CD14-positive monocyte (primary cell): ENCODE measurements around the gene ITGA11. TPM values are rescaled to one million over a fixed set of nuclear protein-coding genes. Genes with fewer than 3 reads are reported as not detected.

Experiments used
- DNase-seq, 3 donors: peaks; one replicate each; pipeline ENCODE4 v3.0.0-alpha.2; 2011 to 2022
- H2AFZ ChIP-seq: 2 replicates; pipeline ENCODE4 v1.6.0; 2012; ENCODE audit warnings: mild to moderate bottlenecking, low read depth, low read length, inconsistent platforms; ENCODE audit not compliant: insufficient read depth, poor library complexity, severe bottlenecking
- H3K27ac ChIP-seq, 2 donors: 1 replicate in 1 of 2; 2 replicates in 1 of 2; pipeline ENCODE4 v1.5.1; 2012 to 2013; ENCODE audit warnings: low read length in 2 of 2, control low read depth in 1 of 2, inconsistent platforms in 1 of 2, low read depth in 1 of 2, mild to moderate bottlenecking in 1 of 2
- H3K27me3 ChIP-seq, 2 donors: one replicate each; pipeline versions ENCODE4 v1.6.0 to v1.6.1; 2011 to 2013; ENCODE audit warnings: low read length in 2 of 2; ENCODE audit not compliant: control insufficient read depth in 2 of 2, insufficient read depth in 2 of 2
- H3K36me3 ChIP-seq, 2 donors: replicated peaks in 1 of 2; 1 replicate in 1 of 2; 2 replicates in 1 of 2; pipeline versions ENCODE4 v1.5.1 to v1.6.1; 2012 to 2013; ENCODE audit warnings: low read length in 2 of 2, control low read depth in 1 of 2, inconsistent platforms in 1 of 2, mild to moderate bottlenecking in 1 of 2; ENCODE audit not compliant: insufficient read depth in 2 of 2, control insufficient read depth in 1 of 2
- H3K4me1 ChIP-seq, 2 donors: 1 replicate in 1 of 2; 2 replicates in 1 of 2; pipeline versions ENCODE4 v1.5.1 to v1.6.1; 2012 to 2013; ENCODE audit warnings: low read length in 2 of 2, control low read depth in 1 of 2, inconsistent platforms in 1 of 2, mild to moderate bottlenecking in 1 of 2, moderate library complexity in 1 of 2; ENCODE audit not compliant: insufficient read depth in 2 of 2, control insufficient read depth in 1 of 2
- H3K4me2 ChIP-seq: replicated peaks from 2 replicates; pipeline ENCODE3; 2012; ENCODE audit warnings: low read length, moderate library complexity, mild to moderate bottlenecking; ENCODE audit not compliant: poor library complexity, severe bottlenecking; ENCODE audit errors: extremely low read depth
- H3K4me3 ChIP-seq, 3 experiments: fragments of 200-600 bp in 1 of 3; sonication (generic) in 1 of 3; replicated peaks in 1 of 3; 1 replicate in 2 of 3; 2 replicates in 1 of 3; pipeline ENCODE4 v1.5.1; 2011 to 2013; ENCODE audit warnings: low read length in 3 of 3, mild to moderate bottlenecking in 3 of 3, control low read depth in 2 of 3, low read depth in 2 of 3, inconsistent platforms in 1 of 3, moderate library complexity in 1 of 3
- H3K79me2 ChIP-seq: 2 replicates; pipeline ENCODE4 v1.6.0; 2012; ENCODE audit warnings: mild to moderate bottlenecking, control low read depth, inconsistent platforms, low read length, moderate library complexity; ENCODE audit not compliant: insufficient read depth
- H3K9ac ChIP-seq: 2 replicates; pipeline ENCODE4 v1.6.0; 2017; ENCODE audit warnings: low read length, mild to moderate bottlenecking; ENCODE audit not compliant: insufficient read depth, poor library complexity, severe bottlenecking
- H3K9me3 ChIP-seq, 2 donors: replicated peaks in 1 of 2; 1 replicate in 1 of 2; 2 replicates in 1 of 2; pipeline versions ENCODE4 v1.5.1 to v1.6.1; 2012 to 2013; ENCODE audit warnings: low read length in 2 of 2, control low read depth in 1 of 2; ENCODE audit not compliant: control insufficient read depth in 1 of 2, insufficient read depth in 1 of 2
- H4K20me1 ChIP-seq: 2 replicates; pipeline ENCODE4 v1.6.0; 2012; ENCODE audit warnings: mild to moderate bottlenecking, low read length, control low read depth, moderate library complexity; ENCODE audit not compliant: insufficient read depth
- H3K27ac Mint-ChIP-seq, 7 donors: one replicate each; pipeline ENCODE4 v1.8.0; 2020; ENCODE audit warnings: mild to moderate bottlenecking in 7 of 7, mixed read lengths in 7 of 7, moderate library complexity in 6 of 7, inconsistent platforms in 2 of 7
- H3K27me3 Mint-ChIP-seq, 3 donors: one replicate each; pipeline ENCODE4 v1.8.0; 2021 to 2022; ENCODE audit warnings: low read depth in 3 of 3, mild to moderate bottlenecking in 3 of 3, mixed read lengths in 3 of 3, moderate library complexity in 3 of 3, inconsistent platforms in 1 of 3
- H3K36me3 Mint-ChIP-seq, 2 donors: one replicate each; pipeline ENCODE4 v1.8.0; 2020; ENCODE audit warnings: mixed read lengths in 2 of 2, inconsistent platforms in 1 of 2, mild to moderate bottlenecking in 1 of 2
- H3K4me1 Mint-ChIP-seq: one replicate; pipeline ENCODE4 v1.8.0; 2020; ENCODE audit warnings: mild to moderate bottlenecking, mixed read lengths
- H3K4me3 Mint-ChIP-seq, 2 donors: one replicate each; pipeline ENCODE4 v1.8.0; 2020; ENCODE audit warnings: mild to moderate bottlenecking in 2 of 2, mixed read lengths in 2 of 2, moderate library complexity in 1 of 2
- H3K9me3 Mint-ChIP-seq, 7 donors: one replicate each; pipeline ENCODE4 v1.8.0; 2020 to 2022; ENCODE audit warnings: mixed read lengths in 7 of 7, mild to moderate bottlenecking in 6 of 7, moderate library complexity in 6 of 7, inconsistent platforms in 2 of 7
- CTCF ChIP-seq: fragments of 200-600 bp; IDR thresholded peaks from one replicate; pipeline ENCODE4 v1.8.0; 2022; ENCODE audit warnings: antibody characterized with exemption, mild to moderate bottlenecking
- WGBS: methylation state at CpG from one replicate; pipeline ENCODE4 v1.1.5; 2013; ENCODE audit warnings: missing lambda C conversion rate; ENCODE audit not compliant: insufficient coverage; 5-methylcytosine and 5-hydroxymethylcytosine counted together
- intact Hi-C, 2 donors: fragments of 100-400 bp; cut with micrococcal nuclease; formaldehyde crosslinking; loops; one replicate each; pipeline versions ENCODE4 v1.15.0 to v1.15.1; 2023
- polyA plus RNA-seq, 3 donors: library from polyadenylated mRNA; depleted of rRNA in 1 of 3; unstranded in 2 of 3; stranded (reverse) in 1 of 3; fragments of 300-500 nt in 2 of 3; fragments of >200 nt in 1 of 3; fragmentation: Illumina TruSeq in 2 of 3; gene quantifications; 1 replicate in 2 of 3; 2 replicates in 1 of 3; pipeline ENCODE4 v1.2.3, GENCODE V29; 2012 to 2021

The ITGA11 gene
- polyA plus RNA-seq, 3 donors = under 0.01 to 0.01 TPM; not detected in 1

- intact Hi-C loops = no loop called here
- no peak for DNase-seq
- no peaks in the 10 kb centered on the region for H3K79me2 ChIP-seq
- H3K9me3 ChIP-seq = no peaks in the 10 kb centered on the region
- H3K36me3 ChIP-seq = no peaks in the 10 kb centered on the region
- H3K4me2 ChIP-seq = no peak overlapping the region
- H2AFZ ChIP-seq = no peak overlapping the region
- no peaks in the 10 kb centered on the region for H4K20me1 ChIP-seq
- no peak overlapping the region for H3K27ac ChIP-seq
- H3K4me1 ChIP-seq = no peaks in the 10 kb centered on the region
- Mint-ChIP-seq H3K9me3 (peaks cover 0 to 8% (median 3%) of the 10 kb centered on the region in 7 donors), H3K27ac (no peak overlapping the region), H3K36me3 (no peaks in the 10 kb centered on the region), H3K4me3 (no peak overlapping the region), H3K27me3 (peaks cover 3 to 15% (median 5%) of the 10 kb centered on the region in 3 donors), H3K4me1 (no peaks in the 10 kb centered on the region)
- TF ChIP-seq CTCF = no peak
- H3K27me3 ChIP-seq = no peaks in the 10 kb centered on the region
- H3K9ac ChIP-seq = no peak overlapping the region
- 70% methylated on average over 5 of the region's 7 CpGs for WGBS
- no peak overlapping the region for H3K4me3 ChIP-seq
Measured at GRCh38 chr15:68464448-68465090, 32.6 kb upstream of the ITGA11 start.

GRCh38 chr15:68463996-68464395 is 32.0 kb upstream of the ITGA11 start:
- no peaks in the 10 kb centered on the region for H3K36me3 Mint-ChIP-seq
- no peak for TF ChIP-seq CTCF
- H3K27ac Mint-ChIP-seq = no peak overlapping the region
- Histone ChIP-seq H3K4me3 (no peak overlapping the region), H3K9me3 (no peaks in the 10 kb centered on the region), H3K27ac (no peak overlapping the region), H3K9ac (no peak overlapping the region), H4K20me1 (no peaks in the 10 kb centered on the region), H3K4me1 (no peaks in the 10 kb centered on the region), H3K79me2 (no peaks in the 10 kb centered on the region), H2AFZ (no peak overlapping the region), H3K4me2 (no peak overlapping the region), H3K27me3 (no peaks in the 10 kb centered on the region), H3K36me3 (no peaks in the 10 kb centered on the region)
- no peak overlapping the region for H3K4me3 Mint-ChIP-seq
- H3K4me1 Mint-ChIP-seq = no peaks in the 10 kb centered on the region
- peaks cover 0 to 8% (median 3%) of the 10 kb centered on the region in 7 donors for H3K9me3 Mint-ChIP-seq
- intact Hi-C loops = no loop called here
- H3K27me3 Mint-ChIP-seq = peaks cover 3 to 16% (median 5%) of the 10 kb centered on the region in 3 donors
- no CpG with 5 or more reads among the region's 3 CpGs for WGBS
- no peak for DNase-seq
